ENCODE results near the gene DNAAF5.
A peak's percentile ranks its signal among the peaks of the same experiment; 100 is the strongest.
"Not testable (repeated sequence)": the region's sequence is repeated elsewhere in the genome, so short reads cannot be mapped to it uniquely, and the experiment has no call there.

DNAAF5 gene

GRCh38 chr7:785416-785815 is 58.9 kb downstream of the DNAAF5 start:
- no peak for DNase-seq

- DNase-seq, result peak; percentile 89
Observed at GRCh38 chr7:786472-787255, 60.2 kb downstream of the DNAAF5 start.

GRCh38 chr7:787332-788240 is 61.1 kb downstream of the DNAAF5 start:
- no peak for DNase-seq

GRCh38 chr7:791519-791918 is 65.0 kb downstream of the DNAAF5 start:
- no peak for DNase-seq

GRCh38 chr7:794207-794606 is 67.7 kb downstream of the DNAAF5 start:
- DNase-seq, result no peak

- no peak for DNase-seq
Observed at GRCh38 chr7:794671-795329, 68.3 kb downstream of the DNAAF5 start.

- not testable (repeated sequence) for DNase-seq
Observed at GRCh38 chr7:796434-797169, 70.1 kb downstream of the DNAAF5 start.

- DNase-seq, result no peak
Observed at GRCh38 chr7:798921-799470, 72.5 kb downstream of the DNAAF5 start.

- no peak for DNase-seq
Observed at GRCh38 chr7:800692-801091, 74.2 kb downstream of the DNAAF5 start.

GRCh38 chr7:801351-801750 is 74.9 kb downstream of the DNAAF5 start:
- not testable (repeated sequence) for DNase-seq

GRCh38 chr7:801940-802381 is 75.5 kb downstream of the DNAAF5 start:
- DNase-seq, result no peak

GRCh38 chr7:802500-803242 is 76.2 kb downstream of the DNAAF5 start:
- DNase-seq, result no peak

- DNase-seq, result no peak
Observed at GRCh38 chr7:803243-803635, 76.7 kb downstream of the DNAAF5 start.

- not testable (repeated sequence) for DNase-seq
Observed at GRCh38 chr7:803796-804195, 77.3 kb downstream of the DNAAF5 start.

GRCh38 chr7:805261-805660 is 78.8 kb downstream of the DNAAF5 start:
- DNase-seq, result no peak

GRCh38 chr7:815284-816216 is 89.1 kb downstream of the DNAAF5 start:
- peak; percentile 73 for DNase-seq

GRCh38 chr7:816300-816750 is 89.8 kb downstream of the DNAAF5 start:
- peak; percentile 99 for DNase-seq

GRCh38 chr7:816751-817671 is 90.5 kb downstream of the DNAAF5 start:
- peak; percentile 81 for DNase-seq
